ENCODE data around the gene PCSK6.
"Not testable (repeated sequence)": the region's sequence is repeated elsewhere in the genome, so short reads cannot be mapped to it uniquely, and the experiment has no call there.

The PCSK6 gene

DNA sequence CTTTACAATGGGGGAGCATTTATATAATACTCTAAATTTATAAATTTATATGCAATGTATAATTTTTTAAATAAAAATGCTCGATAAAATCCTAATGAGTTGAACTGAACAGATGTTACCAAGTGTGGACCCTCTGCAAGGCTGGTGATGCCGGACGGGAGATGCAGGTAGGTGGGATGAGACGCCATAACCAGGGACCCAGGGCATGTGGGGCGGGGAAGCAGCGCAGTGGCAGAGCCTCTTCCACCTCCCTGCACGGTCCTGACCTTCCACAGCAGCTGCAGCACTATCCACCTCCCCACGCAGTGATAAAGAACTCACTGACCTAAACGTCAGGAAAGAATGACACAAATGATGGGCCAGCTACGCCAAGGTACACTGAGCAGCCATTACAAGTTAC, 12.8 kb downstream of the PCSK6 start:
- Histone ChIP-seq H3K9me3 (ENCODE audit: insufficient read depth, low read depth, low read length) (no peaks in the 10 kb centered on the region), H3K27me3 (ENCODE audit: insufficient read depth, low read length) (no peaks in the 10 kb centered on the region), H3K9ac (ENCODE audit: low read depth, low read length) (no peak overlapping the region), H3K4me3 (ENCODE audit: low read length) (no peak overlapping the region), H3K36me3 (ENCODE audit: insufficient read depth, low read depth, low read length) (no peaks in the 10 kb centered on the region), H3K4me1 (ENCODE audit: insufficient read depth, low read length) (no peaks in the 10 kb centered on the region), H3K27ac (ENCODE audit: low read length) (no peak overlapping the region)

DNA sequence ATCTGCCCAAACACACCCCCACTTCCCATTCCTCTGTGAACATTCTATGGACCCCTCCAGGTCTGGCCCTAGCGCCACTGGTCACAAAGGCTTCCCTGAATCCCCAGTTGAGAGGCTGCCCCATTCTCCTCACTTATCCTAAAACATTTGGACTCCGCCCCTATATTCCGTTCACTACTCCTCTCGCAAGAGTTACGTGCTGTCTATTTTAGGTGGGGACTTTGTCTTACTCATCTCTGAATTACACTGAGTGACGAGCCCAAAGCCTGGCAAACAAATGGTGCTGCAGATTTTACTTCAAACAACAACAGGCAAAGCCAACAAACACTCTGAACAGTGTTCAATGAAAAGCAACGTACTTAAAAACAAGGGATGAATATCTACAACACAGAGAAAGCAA, 14.5 kb downstream of the PCSK6 start:
- Histone ChIP-seq H3K9me3 (ENCODE audit: insufficient read depth, low read depth, low read length) (no peaks in the 10 kb centered on the region), H3K4me3 (ENCODE audit: low read length) (no peak overlapping the region), H3K9ac (ENCODE audit: low read depth, low read length) (no peak overlapping the region), H3K27me3 (ENCODE audit: insufficient read depth, low read length) (no peaks in the 10 kb centered on the region), H3K36me3 (ENCODE audit: insufficient read depth, low read depth, low read length) (no peaks in the 10 kb centered on the region), H3K27ac (ENCODE audit: low read length) (no peak overlapping the region), H3K4me1 (ENCODE audit: insufficient read depth, low read length) (no peaks in the 10 kb centered on the region)

DNA sequence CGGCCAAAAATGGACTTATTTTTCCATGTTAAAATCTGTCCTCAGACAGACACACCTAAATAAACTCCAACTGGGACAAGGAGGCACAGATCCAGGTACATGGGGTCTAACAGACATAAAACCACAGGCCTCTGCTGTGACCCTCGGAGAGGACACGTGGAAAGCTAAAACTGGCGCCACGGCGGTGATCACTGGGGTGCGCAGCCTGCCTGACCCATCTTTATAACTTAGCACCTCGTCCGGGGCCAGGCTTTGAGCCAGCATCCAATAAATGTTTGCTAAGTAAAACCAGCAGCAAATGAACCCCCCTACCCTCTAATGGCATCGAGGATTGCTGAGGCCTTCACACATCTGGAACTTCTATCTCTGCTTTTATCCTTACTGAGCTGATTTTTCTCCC, 15.3 kb downstream of the PCSK6 start:
- H3K4me3 ChIP-seq (ENCODE audit: low read length): no peak overlapping the region
- H3K4me1 ChIP-seq (ENCODE audit: insufficient read depth, low read length): no peaks in the 10 kb centered on the region
- H3K36me3 ChIP-seq (ENCODE audit: insufficient read depth, low read depth, low read length): no peaks in the 10 kb centered on the region
- no peak overlapping the region for H3K27ac ChIP-seq (ENCODE audit: low read length)
- no peaks in the 10 kb centered on the region for H3K27me3 ChIP-seq (ENCODE audit: insufficient read depth, low read length)
- H3K9ac ChIP-seq (ENCODE audit: low read depth, low read length): no peak overlapping the region
- H3K9me3 ChIP-seq (ENCODE audit: insufficient read depth, low read depth, low read length): no peaks in the 10 kb centered on the region

DNA sequence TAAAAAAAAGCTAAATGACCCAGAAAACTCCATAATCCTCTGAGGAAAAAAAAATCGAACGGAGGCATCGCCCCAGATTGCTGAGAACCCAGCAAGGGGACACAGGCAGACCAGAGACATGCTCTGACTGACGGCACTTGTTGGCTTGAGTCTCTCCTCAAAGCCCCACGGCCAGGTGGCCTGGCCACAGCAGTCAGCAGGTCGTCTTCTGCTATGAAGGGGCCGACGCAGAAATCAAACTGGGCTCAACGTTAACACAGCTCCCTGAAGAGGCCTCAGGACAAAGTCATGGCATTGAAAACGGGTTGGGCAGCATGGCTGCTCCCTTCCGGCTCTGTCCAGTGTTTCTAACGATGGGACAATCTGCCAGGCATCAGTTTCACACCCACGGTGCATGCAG, 17.5 kb downstream of the PCSK6 start:
- H3K36me3 ChIP-seq (ENCODE audit: insufficient read depth, low read depth, low read length): no peaks in the 10 kb centered on the region
- no peak overlapping the region for H3K9ac ChIP-seq (ENCODE audit: low read depth, low read length)
- H3K4me3 ChIP-seq (ENCODE audit: low read length): no peak overlapping the region
- H3K4me1 ChIP-seq (ENCODE audit: insufficient read depth, low read length): no peaks in the 10 kb centered on the region
- no peaks in the 10 kb centered on the region for H3K9me3 ChIP-seq (ENCODE audit: insufficient read depth, low read depth, low read length)
- H3K27ac ChIP-seq (ENCODE audit: low read length): no peak overlapping the region
- H3K27me3 ChIP-seq (ENCODE audit: insufficient read depth, low read length): no peaks in the 10 kb centered on the region

DNA sequence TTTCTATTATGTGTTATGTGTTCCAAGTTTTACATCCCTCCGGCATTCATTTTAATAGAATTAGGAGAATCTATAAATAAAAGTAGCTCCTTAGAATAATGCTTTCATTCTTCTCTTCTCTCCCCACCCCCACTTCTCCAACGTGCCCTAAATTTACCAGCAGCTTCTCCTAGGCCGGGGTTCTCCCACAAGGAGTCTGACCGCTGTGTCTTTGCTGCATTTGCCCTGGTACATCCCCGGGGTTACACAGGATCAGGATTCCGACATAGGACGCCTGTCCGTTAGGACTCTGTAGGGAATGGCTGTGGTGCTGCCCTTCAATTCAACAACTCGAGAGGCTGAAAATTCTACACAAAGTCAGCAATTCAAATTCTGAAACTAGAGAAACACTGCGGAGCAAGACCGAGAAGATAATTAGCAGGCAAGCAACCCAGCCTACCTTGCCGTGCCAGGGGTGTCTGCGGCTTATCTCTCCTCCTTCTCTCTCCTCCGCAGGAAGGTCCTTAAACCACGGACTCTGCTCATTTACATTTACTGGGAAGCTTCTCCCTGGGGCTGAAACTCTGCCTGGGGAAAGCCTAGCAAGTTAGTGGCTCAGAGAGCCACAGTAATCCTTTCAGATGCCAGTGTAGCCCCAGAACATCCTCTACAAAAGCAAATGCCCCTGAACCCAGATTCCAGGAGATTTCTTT, 18.8 kb downstream of the PCSK6 start:
- no peaks in the 10 kb centered on the region for H3K27me3 ChIP-seq (ENCODE audit: insufficient read depth, low read length)
- no peak overlapping the region for H3K27ac ChIP-seq (ENCODE audit: low read length)
- H3K9me3 ChIP-seq (ENCODE audit: insufficient read depth, low read depth, low read length): no peaks in the 10 kb centered on the region
- H3K36me3 ChIP-seq (ENCODE audit: insufficient read depth, low read depth, low read length): no peaks in the 10 kb centered on the region
- H3K4me3 ChIP-seq (ENCODE audit: low read length): no peak overlapping the region
- H3K4me1 ChIP-seq (ENCODE audit: insufficient read depth, low read length): no peaks in the 10 kb centered on the region
- no peak overlapping the region for H3K9ac ChIP-seq (ENCODE audit: low read depth, low read length)

DNA sequence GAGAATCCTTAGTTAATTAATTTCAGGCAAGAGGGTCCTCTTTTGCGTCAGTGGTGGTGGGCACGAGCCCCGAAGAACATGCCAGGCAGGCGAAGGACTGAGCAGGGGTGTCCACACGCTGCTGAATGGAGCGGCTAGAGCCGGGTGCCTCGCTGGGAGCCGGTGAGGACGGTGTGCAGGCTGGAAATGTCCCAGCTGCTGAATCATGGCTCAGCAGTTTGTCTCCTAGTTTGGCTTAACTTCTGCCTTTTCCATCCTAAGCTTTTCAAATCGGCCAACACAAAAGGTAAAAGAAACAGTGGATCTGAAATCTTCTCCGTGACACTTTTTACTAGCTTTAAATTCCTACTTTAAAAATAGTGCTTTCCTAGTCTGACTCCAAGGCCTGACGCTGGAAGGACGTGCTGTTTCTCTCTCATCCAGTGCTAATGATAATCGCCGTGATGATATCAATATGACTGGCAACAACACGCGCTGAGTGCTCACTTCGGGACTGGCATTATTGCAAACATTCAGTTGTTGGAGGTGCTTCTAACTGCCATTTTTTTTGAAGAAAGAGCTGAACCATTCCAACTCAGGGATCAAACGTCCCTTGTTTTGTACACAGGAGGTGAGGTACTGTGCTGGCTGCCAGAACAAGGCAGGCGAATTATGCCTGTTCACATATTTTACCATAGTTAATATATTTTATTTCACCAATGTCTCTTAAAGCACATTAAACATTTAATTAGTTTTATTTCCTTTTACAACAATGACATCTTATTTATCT, 19.8 kb downstream of the PCSK6 start:
- H3K4me3 ChIP-seq (ENCODE audit: low read length): no peak overlapping the region
- no peak overlapping the region for H3K9ac ChIP-seq (ENCODE audit: low read depth, low read length)
- no peaks in the 10 kb centered on the region for H3K9me3 ChIP-seq (ENCODE audit: insufficient read depth, low read depth, low read length)
- H3K27me3 ChIP-seq (ENCODE audit: insufficient read depth, low read length): no peaks in the 10 kb centered on the region
- no peaks in the 10 kb centered on the region for H3K36me3 ChIP-seq (ENCODE audit: insufficient read depth, low read depth, low read length)
- no peaks in the 10 kb centered on the region for H3K4me1 ChIP-seq (ENCODE audit: insufficient read depth, low read length)
- H3K27ac ChIP-seq (ENCODE audit: low read length): no peak overlapping the region

DNA sequence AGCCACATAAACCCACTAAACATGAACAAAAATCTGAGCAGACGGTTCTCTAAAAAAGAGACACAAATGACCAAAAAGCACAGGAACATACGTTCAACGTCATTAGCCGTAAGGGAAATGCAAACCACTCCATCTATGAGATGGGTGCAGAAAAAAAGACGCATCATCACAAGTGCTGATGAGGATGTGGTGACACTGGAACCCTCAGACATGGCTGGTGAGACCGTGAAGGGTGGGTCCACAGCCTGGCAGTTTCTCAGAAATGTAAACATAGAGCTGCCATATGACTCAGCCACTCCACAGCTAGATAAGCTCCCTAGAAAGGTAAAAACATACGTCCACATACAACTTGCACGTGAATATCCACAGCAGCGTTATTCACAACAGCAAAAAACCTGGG, 23.3 kb downstream of the PCSK6 start:
- H3K27ac ChIP-seq (ENCODE audit: low read length): no peak overlapping the region
- H3K9ac ChIP-seq (ENCODE audit: low read depth, low read length): no peak overlapping the region
- H3K4me1 ChIP-seq (ENCODE audit: insufficient read depth, low read length): no peaks in the 10 kb centered on the region
- H3K4me3 ChIP-seq (ENCODE audit: low read length): no peak overlapping the region
- no peaks in the 10 kb centered on the region for H3K27me3 ChIP-seq (ENCODE audit: insufficient read depth, low read length)
- H3K36me3 ChIP-seq (ENCODE audit: insufficient read depth, low read depth, low read length): no peaks in the 10 kb centered on the region
- no peaks in the 10 kb centered on the region for H3K9me3 ChIP-seq (ENCODE audit: insufficient read depth, low read depth, low read length)

DNA sequence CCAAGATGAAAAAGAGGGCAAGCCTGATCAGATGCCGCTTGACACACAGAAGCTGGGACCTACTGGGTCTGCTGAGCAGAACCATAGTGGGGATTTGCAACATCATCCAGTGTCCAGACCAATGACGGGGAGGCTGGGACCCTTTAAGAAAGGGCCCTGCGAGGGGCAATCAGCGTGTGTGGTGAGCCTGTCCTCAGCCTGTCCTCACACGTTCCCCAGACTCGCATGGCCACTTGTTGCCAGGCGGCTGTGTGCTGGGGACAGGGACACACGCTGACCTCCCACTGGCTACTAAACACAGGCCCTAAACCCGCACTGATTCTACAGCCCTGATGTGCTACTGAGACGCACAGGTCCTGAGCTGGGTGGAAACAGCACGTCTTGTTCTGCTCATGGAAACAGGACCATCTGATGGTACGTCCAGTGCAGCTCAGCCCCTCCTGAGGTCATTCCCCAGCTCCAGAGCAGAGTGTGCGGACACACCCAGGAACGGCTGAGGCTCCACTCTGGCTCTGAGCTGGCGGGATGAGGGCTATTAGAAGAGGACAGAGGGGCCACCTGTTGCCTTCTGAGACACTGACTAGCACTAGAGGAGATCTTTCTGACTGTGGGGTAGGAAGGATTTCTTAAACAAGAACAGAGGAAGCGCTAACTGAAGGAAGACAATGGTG, 24.4 kb downstream of the PCSK6 start:
- no peaks in the 10 kb centered on the region for H3K4me1 ChIP-seq (ENCODE audit: insufficient read depth, low read length)
- no peak overlapping the region for H3K4me3 ChIP-seq (ENCODE audit: low read length)
- no peak overlapping the region for H3K9ac ChIP-seq (ENCODE audit: low read depth, low read length)
- H3K9me3 ChIP-seq (ENCODE audit: insufficient read depth, low read depth, low read length): no peaks in the 10 kb centered on the region
- no peak overlapping the region for H3K27ac ChIP-seq (ENCODE audit: low read length)
- no peaks in the 10 kb centered on the region for H3K36me3 ChIP-seq (ENCODE audit: insufficient read depth, low read depth, low read length)
- H3K27me3 ChIP-seq (ENCODE audit: insufficient read depth, low read length): no peaks in the 10 kb centered on the region

DNA sequence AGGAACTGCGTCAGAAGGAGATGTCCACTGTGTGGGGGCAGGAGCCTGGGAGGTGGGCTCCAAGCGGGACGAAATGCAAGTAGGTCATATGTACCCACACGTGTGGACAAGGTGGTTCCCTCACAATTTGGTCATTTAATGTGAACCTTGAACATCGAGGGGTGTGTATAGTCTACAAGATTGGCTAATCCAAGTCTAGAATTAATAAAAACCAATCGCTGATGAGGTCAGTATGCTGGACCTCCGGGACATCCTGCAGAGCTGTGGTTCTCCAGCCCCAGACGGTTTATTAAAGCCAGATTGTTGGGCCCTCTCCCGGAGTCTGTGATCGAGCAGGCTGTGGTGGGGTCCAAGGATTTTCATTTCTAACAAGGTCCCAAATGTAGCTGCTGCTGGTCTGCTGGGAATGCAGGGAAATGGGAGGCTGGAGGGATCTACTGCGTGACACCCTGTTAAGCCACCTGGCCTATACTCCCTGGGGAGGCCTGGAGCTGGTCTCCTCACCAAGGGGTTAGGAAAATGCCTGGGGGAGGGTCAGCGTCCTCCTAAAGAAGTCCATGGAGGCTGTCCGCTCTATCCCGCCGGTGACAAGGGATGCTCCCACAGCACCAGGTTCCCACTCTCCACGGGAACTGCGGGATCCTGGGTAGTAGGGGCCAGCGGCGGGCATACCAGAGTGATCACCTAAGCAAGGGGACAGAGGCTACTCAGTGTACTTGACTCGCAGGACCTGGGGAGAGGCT, 25.1 kb downstream of the PCSK6 start:
- Histone ChIP-seq H3K9ac (ENCODE audit: low read depth, low read length) (no peak overlapping the region), H3K36me3 (ENCODE audit: insufficient read depth, low read depth, low read length) (no peaks in the 10 kb centered on the region), H3K4me3 (ENCODE audit: low read length) (no peak overlapping the region), H3K4me1 (ENCODE audit: insufficient read depth, low read length) (no peaks in the 10 kb centered on the region), H3K9me3 (ENCODE audit: insufficient read depth, low read depth, low read length) (no peaks in the 10 kb centered on the region), H3K27ac (ENCODE audit: low read length) (no peak overlapping the region), H3K27me3 (ENCODE audit: insufficient read depth, low read length) (no peaks in the 10 kb centered on the region)

DNA sequence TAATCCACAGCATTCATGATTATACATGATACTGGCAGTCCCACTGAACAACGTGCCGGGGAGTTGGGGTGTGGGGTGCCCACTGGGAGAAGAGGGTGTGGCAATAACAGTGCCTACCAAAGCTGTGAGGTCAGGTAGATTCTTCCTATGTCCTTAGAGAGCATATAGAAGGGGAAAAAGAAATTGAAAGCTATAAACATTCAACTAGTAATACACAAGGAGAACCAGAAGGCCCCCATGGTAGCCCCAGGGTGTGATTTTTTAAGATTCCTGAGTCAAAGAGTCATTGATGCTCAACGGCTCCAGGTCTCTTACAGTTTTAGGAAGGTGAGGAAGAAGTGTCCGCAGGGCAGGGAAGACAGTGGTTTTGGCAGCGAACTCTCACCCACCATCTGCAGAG, 25.8 kb downstream of the PCSK6 start:
- H3K9ac ChIP-seq (ENCODE audit: low read depth, low read length); H3K4me3 ChIP-seq (ENCODE audit: low read length); H3K27me3 ChIP-seq (ENCODE audit: insufficient read depth, low read length); H3K4me1 ChIP-seq (ENCODE audit: insufficient read depth, low read length); H3K36me3 ChIP-seq (ENCODE audit: insufficient read depth, low read depth, low read length); H3K9me3 ChIP-seq (ENCODE audit: insufficient read depth, low read depth, low read length); H3K27ac ChIP-seq (ENCODE audit: low read length): not testable (repeated sequence)

DNA sequence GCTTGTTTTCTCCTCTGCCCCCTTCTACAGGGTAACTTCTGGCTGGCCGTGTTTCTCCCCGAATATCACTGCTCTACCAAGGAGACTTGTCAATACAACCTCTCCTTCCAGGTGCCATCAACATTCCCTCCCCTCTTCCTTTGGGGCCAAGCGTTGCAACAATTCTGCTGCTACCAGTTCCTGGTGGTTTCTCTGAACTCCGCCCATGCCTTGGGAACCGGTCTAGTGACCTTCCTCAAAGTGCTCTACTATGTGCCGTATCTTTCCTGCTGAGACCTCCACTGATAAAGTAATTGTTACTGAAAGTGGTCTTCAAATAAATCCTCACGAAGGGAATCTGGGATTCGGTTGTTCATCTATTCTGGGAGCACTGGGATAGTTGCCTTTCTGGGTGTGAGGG, 26.2 kb downstream of the PCSK6 start:
- Histone ChIP-seq H3K27me3 (ENCODE audit: insufficient read depth, low read length) (no peaks in the 10 kb centered on the region), H3K36me3 (ENCODE audit: insufficient read depth, low read depth, low read length) (no peaks in the 10 kb centered on the region), H3K9me3 (ENCODE audit: insufficient read depth, low read depth, low read length) (no peaks in the 10 kb centered on the region), H3K27ac (ENCODE audit: low read length) (no peak overlapping the region), H3K4me3 (ENCODE audit: low read length) (no peak overlapping the region), H3K9ac (ENCODE audit: low read depth, low read length) (no peak overlapping the region), H3K4me1 (ENCODE audit: insufficient read depth, low read length) (no peaks in the 10 kb centered on the region)
